Fibroblast of peridontal ligament (primary cell): ENCODE data around the gene LRRC32.
"Not testable (repeated sequence)": the region's sequence is repeated elsewhere in the genome, so short reads cannot be mapped to it uniquely, and the experiment has no call there.

Experiments used
- DNase-seq: peaks from one replicate; pipeline ENCODE4 v3.0.0-alpha.2; 2010; ENCODE audit errors: extremely low read depth

LRRC32 gene

DNA sequence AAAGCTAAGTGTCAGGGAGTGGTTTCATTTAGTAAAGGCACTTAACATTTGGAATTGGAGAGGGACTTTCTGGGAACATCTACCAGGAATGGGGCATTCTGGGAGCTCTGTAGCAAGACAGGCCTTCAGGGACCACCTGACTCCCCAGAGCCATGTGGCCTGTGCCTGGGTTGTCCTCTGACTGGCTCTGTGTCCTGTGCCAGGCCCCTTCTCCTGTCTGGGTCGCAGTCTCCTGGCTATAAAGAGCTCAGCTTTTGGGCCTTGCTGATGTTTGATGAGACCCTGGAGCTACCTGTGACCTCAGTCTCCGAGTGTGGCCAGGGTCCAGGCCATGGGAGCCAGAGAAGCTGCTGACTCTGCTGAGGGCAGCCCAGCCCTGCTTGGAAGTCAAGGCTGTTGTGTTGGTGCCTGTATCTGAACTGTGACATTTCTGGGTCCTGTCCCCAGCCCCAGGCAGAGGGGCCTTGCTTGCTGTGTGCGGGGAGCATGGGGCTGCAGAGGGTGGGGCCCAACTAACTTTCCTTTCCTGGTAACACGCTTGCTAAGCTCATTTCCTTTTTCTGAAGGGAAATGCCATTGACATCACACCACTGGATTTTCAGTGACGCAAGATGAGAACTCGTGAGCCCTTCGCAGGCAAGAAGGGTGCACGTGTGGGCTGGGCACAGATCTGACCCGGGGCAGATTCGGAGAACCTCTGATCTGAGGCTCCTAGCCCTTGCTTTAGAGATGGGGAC, 41.3 kb downstream of the LRRC32 start:
- DNase-seq = peak; percentile 67

- no peak for DNase-seq
These were observed 42.1 kb downstream of the LRRC32 start for GRCh38 chr11:76628408-76628947.

DNA sequence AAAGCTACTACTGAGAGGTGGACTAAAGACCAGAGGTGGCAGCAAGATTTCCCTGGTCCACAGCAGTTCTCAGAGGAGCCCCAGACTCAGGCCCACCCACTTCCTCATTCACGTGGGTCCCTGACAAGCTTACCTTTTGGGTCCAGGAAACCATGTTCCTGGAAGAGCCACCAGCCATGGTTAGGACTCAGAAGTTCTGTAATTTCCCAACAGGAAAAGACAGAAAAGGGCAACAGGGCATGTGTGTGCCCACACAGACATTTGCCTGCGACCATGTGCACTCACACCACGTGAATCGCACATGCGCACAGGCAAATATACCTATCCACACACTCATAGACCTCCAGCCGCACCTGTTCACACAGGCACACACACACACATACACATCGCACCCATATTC, 42.9 kb downstream of the LRRC32 start:
- no peak for DNase-seq

GRCh38 chr11:76626921-76627401, 43.6 kb downstream of the LRRC32 start:
- DNase-seq = peak; percentile 69

- DNase-seq = no peak
These were observed 44.3 kb downstream of the LRRC32 start for GRCh38 chr11:76626266-76626665.

GRCh38 chr11:76625472-76626186, 44.9 kb downstream of the LRRC32 start:
- no peak for DNase-seq

- no peak for DNase-seq
These were observed 45.8 kb downstream of the LRRC32 start for GRCh38 chr11:76624500-76625379.

GRCh38 chr11:76623884-76624419, 46.6 kb downstream of the LRRC32 start:
- no peak for DNase-seq

GRCh38 chr11:76623171-76623883, 47.2 kb downstream of the LRRC32 start:
- no peak for DNase-seq

GRCh38 chr11:76622493-76623094, 48.0 kb downstream of the LRRC32 start:
- no peak for DNase-seq

GRCh38 chr11:76621868-76622267, 48.7 kb downstream of the LRRC32 start:
- peak; percentile 38 for DNase-seq

- no peak for DNase-seq
These were observed 49.1 kb downstream of the LRRC32 start for GRCh38 chr11:76621466-76621865.

DNA sequence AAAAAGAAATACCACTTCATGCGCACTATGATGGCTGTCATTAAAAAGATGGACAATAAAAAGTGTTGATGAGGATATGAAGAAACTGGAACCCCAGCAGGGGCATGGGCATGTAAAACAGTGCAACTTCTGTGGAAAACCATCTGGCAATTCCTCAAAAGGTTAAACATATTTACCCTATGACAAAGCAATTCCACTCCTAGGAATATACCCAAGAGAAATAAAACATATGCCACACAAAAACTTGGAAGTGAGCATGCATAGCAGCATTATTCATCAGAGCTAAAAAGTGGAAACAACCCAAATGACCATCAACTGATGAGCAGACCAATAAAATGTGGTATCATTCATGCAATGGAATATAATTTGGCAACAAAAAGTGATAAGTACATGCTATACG, 50.1 kb downstream of the LRRC32 start:
- peak; percentile 97 for DNase-seq

DNA sequence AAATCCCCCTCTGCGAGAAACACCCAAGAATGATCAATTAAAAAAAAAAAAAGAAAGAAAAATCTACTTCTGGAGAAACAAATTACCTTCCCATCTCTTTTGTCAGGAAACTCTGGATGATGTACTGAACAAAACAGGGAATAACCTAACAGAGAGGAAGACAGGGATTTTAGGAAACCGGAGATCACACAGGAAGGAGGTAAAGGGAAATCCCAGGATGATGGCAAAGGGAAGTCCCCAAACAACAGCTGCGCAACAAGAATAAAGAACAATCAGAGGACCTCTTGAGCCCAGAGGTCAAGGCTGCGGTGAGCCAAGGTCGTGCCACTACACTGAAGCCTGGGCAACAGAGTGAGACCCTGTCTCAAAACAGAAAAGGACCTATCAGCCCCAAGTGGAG, 50.7 kb downstream of the LRRC32 start:
- not testable (repeated sequence) for DNase-seq

- DNase-seq = peak; percentile 93
These were observed 52.8 kb downstream of the LRRC32 start for GRCh38 chr11:76617553-76618265.

GRCh38 chr11:76616676-76617552, 53.6 kb downstream of the LRRC32 start:
- DNase-seq = no peak

- peak; percentile 77 for DNase-seq
These were observed 54.6 kb downstream of the LRRC32 start for GRCh38 chr11:76615950-76616349.

GRCh38 chr11:76614471-76615179, 55.9 kb downstream of the LRRC32 start:
- DNase-seq = peak; percentile 56
